Non-pigmented ciliary epithelial cell (primary cell): ENCODE measurements around the gene MAGED2.
"Not testable (repeated sequence)": the region's sequence is repeated elsewhere in the genome, so short reads cannot be mapped to it uniquely, and the experiment has no call there.

Source experiments
- DNase-seq: peaks from one replicate; pipeline ENCODE4 v3.0.0-alpha.2; 2010; ENCODE audit warnings: low read depth

Gene MAGED2

GRCh38 chrX:54807524-54808108, at the start of gene MAGED2:
MAGED2 (plus strand) TSS chrX:54807745; CDS start chrX:54809332, 1,587 bp downstream.
- DNase-seq = no peak

GRCh38 chrX:54758114-54759055, 49.2 kb upstream of the MAGED2 start:
- DNase-seq = no peak

GRCh38 chrX:54774391-54775094, 33.0 kb upstream of the MAGED2 start:
- not testable (repeated sequence) for DNase-seq

- no peak for DNase-seq
These were observed 31.5 kb upstream of the MAGED2 start for GRCh38 chrX:54776061-54776460.

GRCh38 chrX:54776987-54777672, 30.4 kb upstream of the MAGED2 start:
- no peak for DNase-seq

- DNase-seq = no peak
These were observed 21.6 kb upstream of the MAGED2 start for GRCh38 chrX:54785901-54786300.

- no peak for DNase-seq
These were observed 20.6 kb upstream of the MAGED2 start for GRCh38 chrX:54786967-54787366.

GRCh38 chrX:54788446-54788845, 19.1 kb upstream of the MAGED2 start:
- DNase-seq = no peak

- DNase-seq = not testable (repeated sequence)
These were observed 18.1 kb upstream of the MAGED2 start for GRCh38 chrX:54789405-54789804.

- no peak for DNase-seq
These were observed 13.5 kb upstream of the MAGED2 start for GRCh38 chrX:54794028-54794427.

GRCh38 chrX:54794795-54795194, 12.8 kb upstream of the MAGED2 start:
- no peak for DNase-seq

- no peak for DNase-seq
These were observed 9.4 kb upstream of the MAGED2 start, which contains the start of gene ITIH6 for GRCh38 chrX:54798137-54798536. ITIH6 (minus strand) TSS chrX:54798255; CDS start chrX:54798210, 45 bp downstream.

- no peak for DNase-seq
These were observed 8.5 kb upstream of the MAGED2 start for GRCh38 chrX:54799046-54799445.

- DNase-seq = no peak
These were observed 612 bp downstream of the MAGED2 start for GRCh38 chrX:54808109-54808604.

- peak; percentile 79 for DNase-seq
These were observed 1.3 kb downstream of the MAGED2 start for GRCh38 chrX:54808605-54809483.

GRCh38 chrX:54810532-54810931, 3.0 kb downstream of the MAGED2 start:
- no peak for DNase-seq

- no peak for DNase-seq
These were observed 3.8 kb downstream of the MAGED2 start for GRCh38 chrX:54811301-54811885.

- no peak for DNase-seq
These were observed 4.8 kb downstream of the MAGED2 start for GRCh38 chrX:54812306-54812705.

GRCh38 chrX:54817220-54817820, 9.8 kb downstream of the MAGED2 start:
- no peak for DNase-seq

- no peak for DNase-seq
These were observed 10.7 kb downstream of the MAGED2 start for GRCh38 chrX:54818221-54818620.
